Nephron (organoid): ENCODE results near the gene KEL.

Source experiments
- H3K27ac Mint-ChIP-seq, 3 experiments: 2 replicates each; pipeline ENCODE4 v1.8.0; 2020; ENCODE audit warnings: mixed read lengths in 3 of 3, mild to moderate bottlenecking in 2 of 3, moderate library complexity in 1 of 3
- H3K27me3 Mint-ChIP-seq: 2 replicates; pipeline ENCODE4 v1.8.0; 2021; ENCODE audit warnings: low read depth, mild to moderate bottlenecking, moderate library complexity, mixed read lengths
- H3K36me3 Mint-ChIP-seq: 2 replicates; pipeline ENCODE4 v1.8.0; 2020; ENCODE audit warnings: low read depth, mixed read lengths
- H3K4me1 Mint-ChIP-seq: 2 replicates; pipeline ENCODE4 v1.8.0; 2020; ENCODE audit warnings: mixed read lengths
- H3K4me3 Mint-ChIP-seq, 3 experiments: 2 replicates each; pipeline ENCODE4 v1.8.0; 2020; ENCODE audit warnings: mild to moderate bottlenecking in 3 of 3, mixed read lengths in 3 of 3, moderate library complexity in 2 of 3
- H3K9me3 Mint-ChIP-seq: 2 replicates; pipeline ENCODE4 v1.8.0; 2020; ENCODE audit warnings: mixed read lengths
- TF ChIP-seq, protein P1 (sequence below), 3 experiments: fragments of 200-600 bp; sonication (generic); IDR thresholded peaks; one replicate each; pipeline ENCODE4 v1.5.0; 2021; ENCODE audit warnings: antibody characterized with exemption in 3 of 3; ENCODE audit not compliant: unreplicated experiment in 3 of 3

Gene KEL, protein sequence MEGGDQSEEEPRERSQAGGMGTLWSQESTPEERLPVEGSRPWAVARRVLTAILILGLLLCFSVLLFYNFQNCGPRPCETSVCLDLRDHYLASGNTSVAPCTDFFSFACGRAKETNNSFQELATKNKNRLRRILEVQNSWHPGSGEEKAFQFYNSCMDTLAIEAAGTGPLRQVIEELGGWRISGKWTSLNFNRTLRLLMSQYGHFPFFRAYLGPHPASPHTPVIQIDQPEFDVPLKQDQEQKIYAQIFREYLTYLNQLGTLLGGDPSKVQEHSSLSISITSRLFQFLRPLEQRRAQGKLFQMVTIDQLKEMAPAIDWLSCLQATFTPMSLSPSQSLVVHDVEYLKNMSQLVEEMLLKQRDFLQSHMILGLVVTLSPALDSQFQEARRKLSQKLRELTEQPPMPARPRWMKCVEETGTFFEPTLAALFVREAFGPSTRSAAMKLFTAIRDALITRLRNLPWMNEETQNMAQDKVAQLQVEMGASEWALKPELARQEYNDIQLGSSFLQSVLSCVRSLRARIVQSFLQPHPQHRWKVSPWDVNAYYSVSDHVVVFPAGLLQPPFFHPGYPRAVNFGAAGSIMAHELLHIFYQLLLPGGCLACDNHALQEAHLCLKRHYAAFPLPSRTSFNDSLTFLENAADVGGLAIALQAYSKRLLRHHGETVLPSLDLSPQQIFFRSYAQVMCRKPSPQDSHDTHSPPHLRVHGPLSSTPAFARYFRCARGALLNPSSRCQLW

DNA sequence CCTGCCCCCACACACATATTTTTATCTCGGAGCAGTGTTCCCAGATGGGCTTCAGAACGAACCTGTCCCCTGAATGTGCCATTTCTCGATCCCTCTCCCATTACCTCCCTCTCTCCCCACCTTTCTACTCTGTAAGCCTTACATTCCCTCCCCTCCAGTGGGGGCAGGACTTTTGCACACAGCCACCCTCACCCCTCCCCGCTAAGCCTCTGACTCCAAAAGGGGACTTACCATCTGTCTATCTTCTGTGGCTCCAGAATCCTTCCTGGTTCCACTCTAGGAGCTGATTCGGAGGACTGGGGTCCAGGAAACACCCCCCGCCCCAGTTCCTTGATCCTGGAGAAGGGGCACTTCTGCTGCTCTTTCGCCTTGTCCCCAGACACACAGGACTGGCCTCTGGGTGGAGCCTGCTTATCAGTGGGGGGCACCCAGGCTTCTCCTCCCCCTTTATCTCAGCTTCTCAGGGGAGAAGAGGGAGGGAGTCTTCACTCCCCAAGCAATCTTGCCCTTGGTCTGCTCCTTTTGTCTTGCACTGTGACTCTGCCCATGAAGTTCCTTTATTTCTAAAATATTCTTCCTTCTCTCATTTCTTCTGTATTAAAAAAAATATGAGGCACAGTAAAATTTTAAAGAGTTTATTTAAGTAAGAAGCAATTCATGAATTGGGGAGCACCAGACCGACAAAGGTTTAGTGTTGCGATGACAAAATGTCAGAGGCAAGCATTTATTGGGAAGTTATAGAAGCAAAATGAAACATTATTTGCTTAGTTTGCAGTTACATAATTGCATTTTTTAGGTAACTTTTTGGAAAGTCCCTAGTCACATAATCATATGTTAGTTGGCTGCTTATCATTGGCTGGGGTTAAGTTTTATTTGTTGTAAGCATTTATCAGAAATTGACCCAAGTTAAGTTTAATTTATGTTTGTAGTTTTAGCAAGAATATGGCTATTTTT lies at the start of gene KEL:
KEL (minus strand) TSS at position 391 of the 954 bp plus-strand sequence; CDS start at position 234, 157 bp downstream.
- Mint-ChIP-seq H3K27me3 (peaks cover 5% of the 10 kb centered on the region), H3K4me3 (no peak within 1 kb of the TSS), H3K36me3 (no peaks in the 10 kb centered on the region), H3K9me3 (no peaks in the 10 kb centered on the region), H3K27ac (peak within 1 kb of the TSS in 1 of 3 experiments; percentile 69), H3K4me1 (no peaks in the 10 kb centered on the region)
- TF ChIP-seq, protein P1, sequence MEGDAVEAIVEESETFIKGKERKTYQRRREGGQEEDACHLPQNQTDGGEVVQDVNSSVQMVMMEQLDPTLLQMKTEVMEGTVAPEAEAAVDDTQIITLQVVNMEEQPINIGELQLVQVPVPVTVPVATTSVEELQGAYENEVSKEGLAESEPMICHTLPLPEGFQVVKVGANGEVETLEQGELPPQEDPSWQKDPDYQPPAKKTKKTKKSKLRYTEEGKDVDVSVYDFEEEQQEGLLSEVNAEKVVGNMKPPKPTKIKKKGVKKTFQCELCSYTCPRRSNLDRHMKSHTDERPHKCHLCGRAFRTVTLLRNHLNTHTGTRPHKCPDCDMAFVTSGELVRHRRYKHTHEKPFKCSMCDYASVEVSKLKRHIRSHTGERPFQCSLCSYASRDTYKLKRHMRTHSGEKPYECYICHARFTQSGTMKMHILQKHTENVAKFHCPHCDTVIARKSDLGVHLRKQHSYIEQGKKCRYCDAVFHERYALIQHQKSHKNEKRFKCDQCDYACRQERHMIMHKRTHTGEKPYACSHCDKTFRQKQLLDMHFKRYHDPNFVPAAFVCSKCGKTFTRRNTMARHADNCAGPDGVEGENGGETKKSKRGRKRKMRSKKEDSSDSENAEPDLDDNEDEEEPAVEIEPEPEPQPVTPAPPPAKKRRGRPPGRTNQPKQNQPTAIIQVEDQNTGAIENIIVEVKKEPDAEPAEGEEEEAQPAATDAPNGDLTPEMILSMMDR (IDR thresholded peaks at IDR 0.05; ENCODE audit: unreplicated experiment in 3 of 3): no peak

DNA sequence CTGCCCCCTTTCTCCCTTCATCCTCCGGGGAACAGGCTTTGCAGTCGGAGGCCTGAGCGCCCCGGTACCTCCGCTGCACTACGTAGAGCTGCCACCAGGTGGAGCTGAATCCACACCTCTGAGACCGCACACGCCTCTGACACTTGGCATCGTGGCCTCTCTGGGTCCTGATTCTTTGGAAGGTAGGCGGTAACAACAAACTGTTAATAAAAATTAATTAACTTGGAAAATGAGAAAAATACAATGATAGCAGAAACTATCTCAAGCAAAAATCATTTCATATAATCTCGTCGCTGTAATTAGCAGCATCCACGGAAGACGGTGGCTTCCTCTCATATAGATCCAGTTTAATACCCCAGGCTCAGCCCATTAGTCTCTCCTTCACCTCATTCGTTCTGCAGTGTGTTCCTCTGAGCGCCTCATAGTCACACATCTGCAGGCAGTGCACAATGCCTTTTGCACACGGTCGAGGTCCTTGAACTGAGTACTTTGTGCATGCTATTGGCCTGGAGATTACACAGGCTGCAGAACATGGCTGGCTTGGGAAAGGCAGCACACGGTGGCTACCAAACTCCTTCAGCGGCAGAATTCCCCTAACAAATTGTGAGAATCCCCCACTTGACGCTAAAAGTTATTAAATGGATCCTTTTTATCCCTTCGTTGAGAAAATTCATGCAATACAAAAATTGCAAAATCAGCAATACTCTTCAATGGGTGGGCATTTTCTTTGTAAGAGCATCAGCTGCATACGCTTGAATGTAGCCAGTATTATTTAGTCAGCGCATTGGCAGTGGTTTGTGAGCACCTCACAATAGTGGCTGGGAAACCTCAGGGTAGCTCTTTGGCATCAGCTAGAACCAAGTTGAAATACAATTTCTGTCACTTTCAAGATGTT lies 46.1 kb upstream of the KEL start:
- Mint-ChIP-seq H3K4me1 (peaks cover 17% of the 10 kb centered on the region), H3K27me3 (peaks cover 6% of the 10 kb centered on the region), H3K36me3 (peaks cover 2% of the 10 kb centered on the region), H3K4me3 (no peak overlapping the region), H3K9me3 (peaks cover 2% of the 10 kb centered on the region), H3K27ac (no peak overlapping the region)
- TF ChIP-seq, protein P1 (IDR thresholded peaks at IDR 0.05; ENCODE audit: unreplicated experiment in 3 of 3): peak; percentile 89 to 98 (median 96)

DNA sequence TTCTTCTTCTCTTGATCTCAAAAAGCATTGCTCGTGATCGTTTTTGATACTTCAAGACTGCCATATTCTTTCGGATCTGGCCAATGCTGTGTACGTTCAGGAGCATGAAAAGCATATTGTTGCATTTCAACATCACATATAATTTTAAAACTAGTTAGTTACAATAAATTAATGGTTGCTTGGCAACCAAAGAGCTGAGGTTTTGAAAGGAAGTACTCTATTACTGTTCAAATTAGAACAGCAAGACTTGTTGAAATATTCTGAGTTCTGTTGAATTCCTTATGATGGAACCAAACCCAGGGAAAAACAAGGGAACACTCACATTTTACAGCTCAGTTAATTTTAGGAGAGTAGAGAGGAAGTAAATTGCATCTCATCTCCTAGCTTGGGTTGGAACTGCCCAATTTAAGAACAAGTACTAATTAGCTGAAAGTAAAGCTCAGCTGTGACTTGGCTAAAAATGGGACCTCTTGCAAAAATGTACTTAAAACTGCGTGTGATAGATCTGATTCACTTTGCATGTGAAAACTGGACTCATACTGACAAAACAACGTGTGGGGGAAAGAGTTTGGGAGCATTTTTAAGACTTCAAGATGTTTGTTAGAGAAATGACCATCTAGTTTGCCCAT lies 43.6 kb upstream of the KEL start:
- H3K27ac Mint-ChIP-seq: no peak overlapping the region

DNA sequence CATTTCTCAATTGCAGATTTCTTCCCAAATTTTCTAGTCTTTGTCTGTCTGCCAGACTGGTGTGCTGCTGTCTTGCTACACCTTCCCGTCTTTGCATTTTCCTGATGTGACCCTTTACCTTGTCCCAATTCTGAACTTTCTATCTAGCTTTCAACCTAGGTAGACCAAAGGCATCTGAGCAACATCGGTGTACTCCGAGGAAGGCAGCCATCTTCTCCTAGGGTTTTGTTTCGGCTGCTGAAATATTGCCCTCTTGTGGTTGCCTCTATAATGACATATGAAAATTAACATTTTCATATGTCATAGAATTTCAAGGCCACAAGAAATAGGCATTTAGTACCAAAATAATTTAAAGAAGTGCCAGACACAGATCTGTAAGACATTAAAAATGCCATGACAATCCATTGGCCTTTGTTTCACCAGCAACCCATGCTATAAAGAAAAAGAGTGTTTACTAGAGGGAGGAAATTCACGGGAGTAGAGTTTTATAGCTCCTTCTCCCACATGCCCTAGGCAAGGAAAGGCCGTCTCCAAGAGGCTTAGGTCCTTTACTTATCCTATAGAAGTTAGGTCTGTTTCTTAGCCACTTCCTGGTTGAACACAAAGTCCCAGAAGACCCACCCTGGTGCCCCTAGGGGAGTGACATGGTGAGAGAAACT lies 41.4 kb upstream of the KEL start:
- peaks cover 4% of the 10 kb centered on the region for H3K9me3 Mint-ChIP-seq
- peaks cover 3% of the 10 kb centered on the region for H3K36me3 Mint-ChIP-seq
- peaks cover 10% of the 10 kb centered on the region for H3K4me1 Mint-ChIP-seq
- peaks cover 3% of the 10 kb centered on the region for H3K27me3 Mint-ChIP-seq
- TF ChIP-seq, protein P1 (IDR thresholded peaks at IDR 0.05; ENCODE audit: unreplicated experiment in 3 of 3): peak; percentile 55 to 70 (median 60)
- peak overlapping the region; percentile 2 to 47 (median 32) for H3K27ac Mint-ChIP-seq
- H3K4me3 Mint-ChIP-seq: peak overlapping the region in 1 of 3 experiments; percentile 22

More for the DNA sequence above, 43.6 kb upstream of the KEL start:
- TF ChIP-seq, protein P1 (IDR thresholded peaks at IDR 0.05; ENCODE audit: unreplicated experiment in 3 of 3): no peak
- Mint-ChIP-seq H3K27me3 (peaks cover 6% of the 10 kb centered on the region), H3K4me1 (peaks cover 10% of the 10 kb centered on the region), H3K4me3 (no peak overlapping the region), H3K9me3 (peaks cover 4% of the 10 kb centered on the region), H3K36me3 (peaks cover 3% of the 10 kb centered on the region)
